ENCODE results near the gene ONECUT3.

Gene ONECUT3

GRCh38 chr19:1812426-1813191 is 59.3 kb downstream of the ONECUT3 start:
- peak; percentile 93 to 94 for DNase-seq
- H3K4me3 ChIP-seq (ENCODE audit: low read depth, low read length): peak overlapping the region; percentile 62
- H2AFZ ChIP-seq (ENCODE audit: insufficient read depth, low read length, poor library complexity): peak overlapping the region; percentile 57
- H3K36me3 ChIP-seq (ENCODE audit: control insufficient read depth in 1 of 2, insufficient read depth in 2 of 2, low read length in 2 of 2): peaks cover 29% of the 10 kb centered on the region in 2 experiments
- WGBS (ENCODE audit: extremely low coverage, insufficient coverage, insufficient read length): no CpG with 5 or more reads among the region's 47 CpGs
- H2BK5ac ChIP-seq (ENCODE audit: low read depth, low read length, poor library complexity): no peak overlapping the region
- no peak overlapping the region for H2BK120ac ChIP-seq (ENCODE audit: insufficient read depth, low read length, poor library complexity)
- H3K27me3 ChIP-seq (ENCODE audit: insufficient read depth, low read length): no peaks in the 10 kb centered on the region
- H4K12ac ChIP-seq (ENCODE audit: low read depth, low read length): no peak overlapping the region
- no peaks in the 10 kb centered on the region for H3K79me2 ChIP-seq (ENCODE audit: control insufficient read depth, insufficient read depth, low read length, poor library complexity)
- no peak overlapping the region for H3K23ac ChIP-seq (ENCODE audit: low read length)
- H3K27ac ChIP-seq (ENCODE audit: low read depth, low read length): no peak overlapping the region
- peak overlapping the region; percentile 63 for H4K8ac ChIP-seq (ENCODE audit: low read depth, low read length)
- no peak overlapping the region for H3K14ac ChIP-seq (ENCODE audit: low read length)
- H3K18ac ChIP-seq (ENCODE audit: low read length): no peak overlapping the region
- no peak overlapping the region for H2AK5ac ChIP-seq (ENCODE audit: low read length)
- no peaks in the 10 kb centered on the region for H3K9me3 ChIP-seq (ENCODE audit: insufficient read depth, low read depth, low read length)
- H3K4ac ChIP-seq (ENCODE audit: low read depth, low read length): no peak overlapping the region
- no peaks in the 10 kb centered on the region for H3K79me1 ChIP-seq (ENCODE audit: low read length)
- no peak overlapping the region for H2BK12ac ChIP-seq (ENCODE audit: low read length)
- peaks cover 0 to 14% of the 10 kb centered on the region in 2 experiments for H3K4me1 ChIP-seq (ENCODE audit: control insufficient read depth in 1 of 2, insufficient read depth in 2 of 2, low read length in 2 of 2)
- H4K91ac ChIP-seq (ENCODE audit: low read depth, low read length): no peak overlapping the region
- peak overlapping the region; percentile 88 for H3K4me2 ChIP-seq (ENCODE audit: low read length)
- peak overlapping the region; percentile 10 for H3K9ac ChIP-seq (ENCODE audit: low read length)

- no peaks in the 10 kb centered on the region for H3K9me3 ChIP-seq (ENCODE audit: insufficient read depth, low read depth, low read length)
- H4K12ac ChIP-seq (ENCODE audit: low read depth, low read length): no peak overlapping the region
- H3K36me3 ChIP-seq (ENCODE audit: control insufficient read depth in 1 of 2, insufficient read depth in 2 of 2, low read length in 2 of 2): peaks cover 38% of the 10 kb centered on the region in 2 experiments
- no peak overlapping the region for H3K4ac ChIP-seq (ENCODE audit: low read depth, low read length)
- DNase-seq: no peak
- no CpG with 5 or more reads among the region's 21 CpGs for WGBS (ENCODE audit: extremely low coverage, insufficient coverage, insufficient read length)
- H3K79me1 ChIP-seq (ENCODE audit: low read length): no peaks in the 10 kb centered on the region
- peak overlapping the region; percentile 88 for H3K4me2 ChIP-seq (ENCODE audit: low read length)
- no peak overlapping the region for H3K23ac ChIP-seq (ENCODE audit: low read length)
- no peak overlapping the region for H2AFZ ChIP-seq (ENCODE audit: insufficient read depth, low read length, poor library complexity)
- H3K18ac ChIP-seq (ENCODE audit: low read length): no peak overlapping the region
- H3K27ac ChIP-seq (ENCODE audit: low read depth, low read length): no peak overlapping the region
- H3K9ac ChIP-seq (ENCODE audit: low read length): no peak overlapping the region
- H3K79me2 ChIP-seq (ENCODE audit: control insufficient read depth, insufficient read depth, low read length, poor library complexity): no peaks in the 10 kb centered on the region
- H4K91ac ChIP-seq (ENCODE audit: low read depth, low read length): no peak overlapping the region
- H3K4me1 ChIP-seq (ENCODE audit: control insufficient read depth in 1 of 2, insufficient read depth in 2 of 2, low read length in 2 of 2): peaks cover 0 to 14% of the 10 kb centered on the region in 2 experiments
- no peak overlapping the region for H2AK5ac ChIP-seq (ENCODE audit: low read length)
- H2BK5ac ChIP-seq (ENCODE audit: low read depth, low read length, poor library complexity): no peak overlapping the region
- no peak overlapping the region for H2BK12ac ChIP-seq (ENCODE audit: low read length)
- no peak overlapping the region for H4K8ac ChIP-seq (ENCODE audit: low read depth, low read length)
- H3K4me3 ChIP-seq (ENCODE audit: low read depth, low read length): peak overlapping the region; percentile 62
- H2BK120ac ChIP-seq (ENCODE audit: insufficient read depth, low read length, poor library complexity): no peak overlapping the region
- no peaks in the 10 kb centered on the region for H3K27me3 ChIP-seq (ENCODE audit: insufficient read depth, low read length)
- no peak overlapping the region for H3K14ac ChIP-seq (ENCODE audit: low read length)
Observed at GRCh38 chr19:1813192-1814182, 60.2 kb downstream of the ONECUT3 start.

DNA sequence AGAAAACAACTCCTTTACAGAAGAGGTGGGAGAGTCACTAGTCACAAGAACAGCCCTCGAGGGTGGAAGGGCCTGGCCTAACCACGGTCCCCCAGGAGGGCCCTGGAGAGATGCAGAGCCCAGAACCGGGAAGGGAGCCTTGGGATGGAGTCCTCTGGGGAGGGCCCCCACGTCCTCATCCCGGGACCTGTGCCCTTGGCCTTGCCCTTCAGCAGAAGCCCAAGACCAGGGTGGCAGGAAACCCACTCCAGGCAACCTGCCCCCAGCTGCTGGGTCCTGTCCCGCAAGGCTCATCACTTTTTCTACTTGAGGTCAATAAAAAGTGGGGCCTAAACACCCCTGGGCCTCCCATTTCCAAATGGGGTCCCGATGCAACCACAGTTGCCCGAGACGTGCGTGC is 61.1 kb downstream of the ONECUT3 start:
- no peaks in the 10 kb centered on the region for H3K79me2 ChIP-seq (ENCODE audit: control insufficient read depth, insufficient read depth, low read length, poor library complexity)
- no peak overlapping the region for H2AFZ ChIP-seq (ENCODE audit: insufficient read depth, low read length, poor library complexity)
- no peak overlapping the region for H3K14ac ChIP-seq (ENCODE audit: low read length)
- no peak overlapping the region for H3K4ac ChIP-seq (ENCODE audit: low read depth, low read length)
- no peaks in the 10 kb centered on the region for H3K27me3 ChIP-seq (ENCODE audit: insufficient read depth, low read length)
- H3K27ac ChIP-seq (ENCODE audit: low read depth, low read length): no peak overlapping the region
- H2BK12ac ChIP-seq (ENCODE audit: low read length): no peak overlapping the region
- H3K4me2 ChIP-seq (ENCODE audit: low read length): no peak overlapping the region
- H3K18ac ChIP-seq (ENCODE audit: low read length): no peak overlapping the region
- H4K91ac ChIP-seq (ENCODE audit: low read depth, low read length): no peak overlapping the region
- H2AK5ac ChIP-seq (ENCODE audit: low read length): no peak overlapping the region
- no peak overlapping the region for H4K12ac ChIP-seq (ENCODE audit: low read depth, low read length)
- no peak for DNase-seq
- H4K8ac ChIP-seq (ENCODE audit: low read depth, low read length): no peak overlapping the region
- no peak overlapping the region for H2BK120ac ChIP-seq (ENCODE audit: insufficient read depth, low read length, poor library complexity)
- H3K36me3 ChIP-seq (ENCODE audit: control insufficient read depth in 1 of 2, insufficient read depth in 2 of 2, low read length in 2 of 2): peaks cover 46 to 47% of the 10 kb centered on the region in 2 experiments
- no CpG with 5 or more reads among the region's 10 CpGs for WGBS (ENCODE audit: extremely low coverage, insufficient coverage, insufficient read length)
- peaks cover 0 to 14% of the 10 kb centered on the region in 2 experiments for H3K4me1 ChIP-seq (ENCODE audit: control insufficient read depth in 1 of 2, insufficient read depth in 2 of 2, low read length in 2 of 2)
- H2BK5ac ChIP-seq (ENCODE audit: low read depth, low read length, poor library complexity): no peak overlapping the region
- H3K79me1 ChIP-seq (ENCODE audit: low read length): no peaks in the 10 kb centered on the region
- H3K4me3 ChIP-seq (ENCODE audit: low read depth, low read length): no peak overlapping the region
- H3K9me3 ChIP-seq (ENCODE audit: insufficient read depth, low read depth, low read length): no peaks in the 10 kb centered on the region
- no peak overlapping the region for H3K23ac ChIP-seq (ENCODE audit: low read length)
- no peak overlapping the region for H3K9ac ChIP-seq (ENCODE audit: low read length)

- Histone ChIP-seq H2BK120ac (ENCODE audit: insufficient read depth, low read length, poor library complexity) (no peak overlapping the region), H3K9ac (ENCODE audit: low read length) (no peak overlapping the region), H3K4me2 (ENCODE audit: low read length) (no peak overlapping the region), H3K4me3 (ENCODE audit: low read depth, low read length) (no peak overlapping the region), H2BK12ac (ENCODE audit: low read length) (no peak overlapping the region), H2AK5ac (ENCODE audit: low read length) (no peak overlapping the region), H3K18ac (ENCODE audit: low read length) (no peak overlapping the region), H3K36me3 (ENCODE audit: control insufficient read depth in 1 of 2, insufficient read depth in 2 of 2, low read length in 2 of 2) (peaks cover 53% of the 10 kb centered on the region in 2 experiments), H3K14ac (ENCODE audit: low read length) (no peak overlapping the region), H4K8ac (ENCODE audit: low read depth, low read length) (no peak overlapping the region), H3K23ac (ENCODE audit: low read length) (no peak overlapping the region), H3K79me2 (ENCODE audit: control insufficient read depth, insufficient read depth, low read length, poor library complexity) (no peaks in the 10 kb centered on the region), H3K79me1 (ENCODE audit: low read length) (no peaks in the 10 kb centered on the region), H3K27me3 (ENCODE audit: insufficient read depth, low read length) (no peaks in the 10 kb centered on the region), H3K9me3 (ENCODE audit: insufficient read depth, low read depth, low read length) (no peaks in the 10 kb centered on the region), H2AFZ (ENCODE audit: insufficient read depth, low read length, poor library complexity) (no peak overlapping the region), H4K12ac (ENCODE audit: low read depth, low read length) (no peak overlapping the region), H3K4ac (ENCODE audit: low read depth, low read length) (no peak overlapping the region), H3K4me1 (ENCODE audit: control insufficient read depth in 1 of 2, insufficient read depth in 2 of 2, low read length in 2 of 2) (peaks cover 0 to 14% of the 10 kb centered on the region in 2 experiments), H3K27ac (ENCODE audit: low read depth, low read length) (no peak overlapping the region), H2BK5ac (ENCODE audit: low read depth, low read length, poor library complexity) (no peak overlapping the region), H4K91ac (ENCODE audit: low read depth, low read length) (no peak overlapping the region)
- DNase-seq: no peak
- no CpG with 5 or more reads among the region's 26 CpGs for WGBS (ENCODE audit: extremely low coverage, insufficient coverage, insufficient read length)
Observed at GRCh38 chr19:1814833-1815604, 61.7 kb downstream of the ONECUT3 start.

Data from trophoblast cell (in vitro differentiated cells and primary cell).